Activated CD4-positive, alpha-beta T cell treated with anti-CD3 and anti-CD28 coated beads, Interleukin-2, Interleukin-6, amounts not matched to agents 100 ng/mL and 50 ng/mL, durations not matched to agents 16 hours and 8 hours (primary cell): ENCODE results near the gene GTF2H2C.
"Not testable (repeated sequence)": the region's sequence is repeated elsewhere in the genome, so short reads cannot be mapped to it uniquely, and the experiment has no call there.

Experiments used
- DNase-seq: peaks from one replicate; pipeline ENCODE4 v3.0.0-alpha.2; 2020

Gene GTF2H2C

GRCh38 chr5:69559908-69560330 lies at the start of gene GTF2H2C:
GTF2H2C (plus strand) TSS chr5:69560191; CDS start chr5:69565133, 4,942 bp downstream.
- peak; percentile 80 for DNase-seq

GRCh38 chr5:69510694-69511093 lies 49.3 kb upstream of the GTF2H2C start:
- no peak for DNase-seq

GRCh38 chr5:69512740-69513260 lies 47.2 kb upstream of the GTF2H2C start:
- no peak for DNase-seq

DNA sequence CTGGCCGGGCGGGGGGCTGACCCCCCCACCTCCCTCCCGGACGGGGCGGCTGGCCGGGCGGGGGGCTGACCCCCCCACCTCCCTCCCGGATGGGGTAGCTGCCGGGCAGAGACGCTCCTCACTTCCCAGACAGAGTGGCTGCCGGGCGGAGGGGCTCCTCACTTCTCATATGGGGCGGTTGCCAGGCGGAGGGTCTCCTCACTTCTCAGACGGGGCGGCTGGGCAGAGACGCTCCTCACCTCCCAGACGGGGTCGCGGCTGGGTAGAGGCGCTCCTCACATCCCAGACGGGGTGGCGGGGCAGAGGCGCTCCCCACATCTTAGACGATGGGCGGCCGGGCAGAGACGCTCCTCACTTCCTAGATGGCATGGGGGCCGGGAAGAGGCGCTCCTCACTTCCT lies 44.4 kb upstream of the GTF2H2C start:
- not testable (repeated sequence) for DNase-seq

DNA sequence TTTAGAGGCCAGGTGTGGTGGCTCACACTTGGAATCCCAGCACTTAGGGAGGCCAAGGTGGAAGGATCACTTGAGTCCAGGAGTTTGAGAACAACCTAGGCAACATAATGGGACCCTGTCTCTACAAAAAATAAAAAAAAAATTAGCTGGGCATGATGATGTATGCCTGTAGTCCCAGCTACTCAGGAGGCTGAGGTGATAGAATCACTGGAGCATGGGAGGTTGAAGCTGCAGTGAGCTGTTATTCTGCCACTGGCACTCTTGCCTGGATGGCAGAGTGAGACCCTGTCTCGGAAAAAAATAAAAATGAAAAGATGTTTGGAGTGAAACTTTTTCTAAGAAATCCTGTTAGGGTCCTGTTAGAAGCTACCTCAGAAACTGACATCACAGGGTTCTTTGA lies 43.2 kb upstream of the GTF2H2C start:
- DNase-seq: no peak

DNA sequence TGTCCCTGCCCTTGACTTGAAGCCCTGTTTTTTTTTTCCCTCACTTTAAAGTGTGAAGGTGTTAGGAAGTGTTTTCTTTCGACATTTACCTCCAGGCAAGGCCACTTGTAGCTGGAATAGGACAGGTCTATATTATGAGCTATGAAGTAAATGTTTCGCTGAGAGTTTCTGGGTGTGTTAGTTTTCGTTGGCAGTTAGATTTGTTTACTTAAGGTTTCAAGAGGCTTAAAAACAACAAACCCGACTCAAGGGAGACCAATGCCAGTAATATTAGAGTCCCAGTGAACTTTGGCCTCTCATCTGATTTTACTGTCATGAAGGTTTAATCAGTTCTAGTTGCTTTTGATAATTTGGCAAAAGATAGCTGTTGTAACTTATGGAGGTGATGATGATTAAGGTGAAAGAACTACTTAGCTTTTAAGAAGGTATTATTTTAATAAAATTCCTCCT lies 42.2 kb upstream of the GTF2H2C start:
- DNase-seq: no peak

DNA sequence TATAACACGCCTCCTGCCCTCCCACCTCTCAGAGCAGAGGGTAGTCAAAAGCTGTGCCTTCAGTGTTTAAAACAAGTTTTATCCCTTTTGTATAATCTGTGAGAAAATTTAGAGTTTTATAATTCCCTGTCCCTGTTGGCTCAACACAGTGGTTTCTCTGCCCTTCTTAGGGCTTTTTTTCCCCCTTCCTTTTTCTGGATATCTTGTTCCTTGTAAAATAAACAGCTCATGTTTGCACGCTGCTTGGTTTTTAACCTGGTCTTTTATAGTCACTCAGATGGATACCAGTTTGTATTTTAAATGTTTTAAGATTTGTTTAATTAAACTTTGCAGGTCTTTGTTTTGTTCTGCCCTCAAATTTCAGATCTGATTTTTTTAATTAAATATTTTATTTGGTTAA lies 40.7 kb upstream of the GTF2H2C start:
- DNase-seq: no peak

GRCh38 chr5:69522035-69522434 lies 38.0 kb upstream of the GTF2H2C start:
- DNase-seq: no peak

GRCh38 chr5:69525490-69525889 lies 34.5 kb upstream of the GTF2H2C start:
- no peak for DNase-seq

DNA sequence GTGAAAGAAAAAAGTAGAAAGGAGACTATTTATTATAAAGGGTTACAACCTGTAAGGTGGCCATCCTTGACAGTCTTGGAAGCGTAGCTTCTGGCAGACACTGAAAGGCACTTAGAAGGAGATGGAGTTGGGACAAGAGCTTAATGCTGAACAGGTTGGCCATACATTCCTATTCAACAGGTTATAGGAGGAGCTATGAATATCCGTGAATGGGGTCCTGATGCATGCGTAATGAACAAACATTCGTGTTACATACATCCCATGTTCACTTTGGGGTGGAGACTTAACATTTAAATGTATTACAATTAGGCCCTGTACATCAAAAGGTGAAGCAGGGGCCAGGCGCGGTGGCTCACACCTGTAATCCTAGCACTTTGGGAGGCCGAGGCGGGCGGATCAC lies 33.3 kb upstream of the GTF2H2C start:
- DNase-seq: no peak

- DNase-seq: no peak
These were observed 32.7 kb upstream of the GTF2H2C start for GRCh38 chr5:69527128-69527770.

GRCh38 chr5:69528035-69528434 lies 32.0 kb upstream of the GTF2H2C start:
- DNase-seq: no peak

- no peak for DNase-seq
These were observed 31.4 kb upstream of the GTF2H2C start for GRCh38 chr5:69528609-69529008.

- no peak for DNase-seq
These were observed 29.2 kb upstream of the GTF2H2C start for GRCh38 chr5:69530561-69531405.

DNA sequence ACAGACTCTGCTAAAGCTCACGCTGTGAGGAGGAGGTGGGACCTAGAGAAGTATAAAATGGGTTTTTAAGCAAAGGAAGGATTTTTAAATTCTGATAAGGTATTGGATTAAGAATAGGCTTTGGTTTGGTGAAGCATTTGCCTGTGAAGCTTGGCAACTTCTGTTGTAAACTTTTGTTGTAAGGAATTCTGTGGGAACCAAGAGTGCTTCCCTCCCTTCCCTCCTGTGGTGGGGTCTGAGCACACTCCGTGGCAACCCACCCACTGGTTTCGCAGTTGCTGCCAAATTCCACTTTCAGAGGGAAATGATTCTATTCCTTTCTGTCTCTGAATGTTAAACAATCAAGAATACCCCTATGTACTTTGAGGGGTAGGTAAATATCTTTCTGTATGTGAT lies 28.6 kb upstream of the GTF2H2C start:
- no peak for DNase-seq

- DNase-seq: not testable (repeated sequence)
These were observed 22.1 kb upstream of the GTF2H2C start for GRCh38 chr5:69537911-69538310.

- not testable (repeated sequence) for DNase-seq
These were observed 21.3 kb upstream of the GTF2H2C start for GRCh38 chr5:69538735-69539134.

GRCh38 chr5:69541347-69541746 lies 18.6 kb upstream of the GTF2H2C start:
- not testable (repeated sequence) for DNase-seq

- not testable (repeated sequence) for DNase-seq
These were observed 17.0 kb upstream of the GTF2H2C start for GRCh38 chr5:69542838-69543618.

GRCh38 chr5:69544602-69545001 lies 15.4 kb upstream of the GTF2H2C start:
- DNase-seq: not testable (repeated sequence)

- not testable (repeated sequence) for DNase-seq
These were observed 818 bp downstream of the GTF2H2C start for GRCh38 chr5:69560587-69561431.

- DNase-seq: not testable (repeated sequence)
These were observed 6.2 kb downstream of the GTF2H2C start for GRCh38 chr5:69566172-69566571.
